IMR-90 (cell line): ENCODE results near the gene GNAO1. TPM values are rescaled to one million over a fixed set of nuclear protein-coding genes. Genes with fewer than 3 reads are reported as not detected.

ENCODE experiments used
- ATAC-seq: fragments of 200-7000 bp; cut with Tn5 transposase; 2 replicates; pipeline ENCODE4 v1.9.1; 2020; ENCODE audit warnings: low read depth, mild to moderate bottlenecking, moderate library complexity
- BruUV-seq: library from RNA; stranded (reverse); fragments of 400-500 nt; replicated peaks from 2 replicates; lab custom pipeline; 2021; lab: Mats Ljungman, UMichigan
- CTCF ChIA-PET: fragments of 300-600 bp; formaldehyde crosslinking; extraction: SDS; loops from one replicate; lab custom pipeline; 2021; ENCODE audit warnings: antibody characterized with exemption; lab: Yijun Ruan, JAX
- POLR2A ChIA-PET: fragments of 300-600 bp; sonication (Branson Sonifier 250); formaldehyde crosslinking; loops from one replicate; lab custom pipeline; 2022; ENCODE audit warnings: antibody characterized with exemption; ENCODE audit not compliant: unreplicated experiment; lab: Charles Lee
- DNase-seq: peaks from one replicate; pipeline ENCODE4 v3.0.0; 2013
- H2AFZ ChIP-seq: replicated peaks from 2 replicates; pipeline ENCODE3; 2013; ENCODE audit warnings: low read length, mild to moderate bottlenecking; ENCODE audit not compliant: poor library complexity
- H2AK5ac ChIP-seq: 2 replicates; pipeline ENCODE4 v1.6.1; 2013; ENCODE audit warnings: low read depth, low read length, inconsistent platforms
- H2AK9ac ChIP-seq: replicated peaks from 2 replicates; pipeline ENCODE3; 2013; ENCODE audit warnings: mild to moderate bottlenecking, low read depth, low read length, moderate library complexity; ENCODE audit not compliant: poor library complexity
- H2BK120ac ChIP-seq: 2 replicates; pipeline ENCODE4 v1.6.1; 2013; ENCODE audit warnings: low read depth, low read length, inconsistent platforms
- H2BK15ac ChIP-seq: 3 replicates; pipeline ENCODE4 v1.6.1; 2013; ENCODE audit warnings: low read depth, low read length, inconsistent platforms
- H2BK20ac ChIP-seq: 2 replicates; pipeline ENCODE4 v1.6.1; 2013; ENCODE audit warnings: low read depth, mild to moderate bottlenecking, inconsistent platforms, low read length, moderate library complexity
- H2BK5ac ChIP-seq: 2 replicates; pipeline ENCODE4 v1.6.1; 2013; ENCODE audit warnings: mild to moderate bottlenecking, low read depth, low read length, inconsistent platforms; ENCODE audit not compliant: poor library complexity, severe bottlenecking
- H3K14ac ChIP-seq: replicated peaks from 2 replicates; pipeline ENCODE4 v1.6.1; 2013; ENCODE audit warnings: low read depth, low read length, inconsistent platforms
- H3K18ac ChIP-seq: 2 replicates; pipeline ENCODE4 v1.6.1; 2013; ENCODE audit warnings: low read depth, low read length, control low read depth
- H3K23ac ChIP-seq: 2 replicates; pipeline ENCODE4 v1.6.1; 2013; ENCODE audit warnings: low read depth, low read length, inconsistent platforms
- H3K27ac ChIP-seq: 2 replicates; pipeline ENCODE4 v1.5.1; 2013; ENCODE audit warnings: mild to moderate bottlenecking, control low read depth, low read length; ENCODE audit not compliant: insufficient read depth
- H3K27me3 ChIP-seq: 2 replicates; pipeline ENCODE4 v1.6.1; 2013; ENCODE audit warnings: low read length; ENCODE audit not compliant: control insufficient read depth, insufficient read depth
- H3K36me3 ChIP-seq: 2 replicates; pipeline ENCODE4 v1.6.1; 2013; ENCODE audit warnings: low read length, mixed read lengths; ENCODE audit not compliant: control insufficient read depth, insufficient read depth
- H3K4ac ChIP-seq: 2 replicates; pipeline ENCODE4 v1.6.1; 2013; ENCODE audit warnings: low read depth, low read length, inconsistent platforms
- H3K4me1 ChIP-seq: 2 replicates; pipeline ENCODE4 v1.6.1; 2013; ENCODE audit warnings: low read length, mixed read lengths; ENCODE audit not compliant: control insufficient read depth, insufficient read depth
- H3K4me2 ChIP-seq: 2 replicates; pipeline ENCODE4 v1.6.1; 2013; ENCODE audit warnings: low read depth, mild to moderate bottlenecking, control low read depth, low read length, moderate library complexity
- H3K4me3 ChIP-seq: 2 replicates; pipeline ENCODE4 v1.5.1; 2013; ENCODE audit warnings: low read depth, mild to moderate bottlenecking, control low read depth, low read length, moderate library complexity; ENCODE audit not compliant: insufficient read depth
- H3K56ac ChIP-seq: 2 replicates; pipeline ENCODE4 v1.6.1; 2013; ENCODE audit warnings: low read length, inconsistent platforms; ENCODE audit not compliant: insufficient read depth; ENCODE audit errors: extremely low read depth
- H3K79me1 ChIP-seq, 2 experiments: 2 replicates each; pipeline ENCODE4 v1.6.1; 2013; ENCODE audit warnings: low read length in 2 of 2, inconsistent platforms in 1 of 2, low read depth in 1 of 2
- H3K9ac ChIP-seq: 2 replicates; pipeline ENCODE4 v1.6.1; 2013; ENCODE audit warnings: low read depth, low read length, control low read depth
- H3K9me1 ChIP-seq: 2 replicates; pipeline ENCODE4 v1.6.1; 2013; ENCODE audit warnings: low read length, inconsistent platforms; ENCODE audit not compliant: insufficient read depth
- H3K9me3 ChIP-seq: 2 replicates; pipeline ENCODE4 v1.6.1; 2013; ENCODE audit warnings: low read length; ENCODE audit not compliant: control insufficient read depth, insufficient read depth
- H4K20me1 ChIP-seq: 2 replicates; pipeline ENCODE4 v1.6.1; 2013; ENCODE audit warnings: low read length, inconsistent platforms; ENCODE audit not compliant: insufficient read depth
- H4K5ac ChIP-seq: 2 replicates; pipeline ENCODE4 v1.6.1; 2013; ENCODE audit warnings: mild to moderate bottlenecking, low read depth, low read length, control low read depth
- H4K8ac ChIP-seq, 2 experiments: 2 replicates each; pipeline ENCODE4 v1.6.1; 2013; ENCODE audit warnings: low read depth in 2 of 2, low read length in 2 of 2, control low read depth in 1 of 2, inconsistent platforms in 1 of 2
- H4K91ac ChIP-seq: 2 replicates; pipeline ENCODE4 v1.6.1; 2013; ENCODE audit warnings: low read depth, low read length, inconsistent platforms; ENCODE audit not compliant: insufficient read depth
- BHLHE40 ChIP-seq: fragments of 150-350 bp; IDR thresholded peaks from 2 replicates; pipeline ENCODE4 v1.6.1; 2016; ENCODE audit warnings: mild to moderate bottlenecking, low read depth, low read length
- CEBPB ChIP-seq: IDR thresholded peaks from 2 replicates; pipeline ENCODE4 v1.6.1; 2012; ENCODE audit warnings: low read depth, low read length, improper control_type of control experiment
- CHD1 ChIP-seq: IDR thresholded peaks from 2 replicates; pipeline ENCODE4 v1.6.1; 2012; ENCODE audit warnings: low read depth, low read length, improper control_type of control experiment
- CTCF ChIP-seq: conservative IDR thresholded peaks from 2 replicates; pipeline ENCODE4 v1.5.1; 2012; ENCODE audit warnings: mild to moderate bottlenecking, low read depth, low read length, improper control_type of control experiment
- ELK1 ChIP-seq: fragments of 150-350 bp; IDR thresholded peaks from 2 replicates; pipeline ENCODE4 v1.6.1; 2016; ENCODE audit warnings: low read depth, mild to moderate bottlenecking, low read length, moderate library complexity, borderline replicate concordance
- MAFK ChIP-seq: IDR thresholded peaks from 2 replicates; pipeline ENCODE4 v1.6.1; 2012; ENCODE audit warnings: low read depth, low read length, improper control_type of control experiment
- MAZ ChIP-seq: IDR thresholded peaks from 2 replicates; pipeline ENCODE4 v1.6.1; 2012; ENCODE audit warnings: low read depth, mild to moderate bottlenecking, low read length, improper control_type of control experiment, moderate library complexity, borderline replicate concordance
- MXI1 ChIP-seq: IDR thresholded peaks from 2 replicates; pipeline ENCODE4 v1.6.1; 2012; ENCODE audit warnings: low read depth, mild to moderate bottlenecking, low read length, moderate library complexity, borderline replicate concordance
- NFE2L2 ChIP-seq: fragments of 150-350 bp; IDR thresholded peaks from 2 replicates; pipeline ENCODE4 v1.6.1; 2016; ENCODE audit warnings: low read depth, mild to moderate bottlenecking, low read length
- POLR2A ChIP-seq: IDR thresholded peaks from 2 replicates; pipeline ENCODE4 v1.6.1; 2012; ENCODE audit warnings: mild to moderate bottlenecking, low read depth, low read length
- RAD21 ChIP-seq: IDR thresholded peaks from 2 replicates; pipeline ENCODE4 v1.6.1; 2012; ENCODE audit warnings: low read length, improper control_type of control experiment
- SMC3 ChIP-seq: fragments of 150-350 bp; IDR thresholded peaks from 2 replicates; pipeline ENCODE4 v1.6.1; 2016; ENCODE audit warnings: low read depth, mild to moderate bottlenecking, antibody characterized with exemption, low read length, moderate library complexity
- USF2 ChIP-seq: fragments of 150-350 bp; IDR thresholded peaks from 2 replicates; pipeline ENCODE4 v1.6.1; 2017; ENCODE audit warnings: mild to moderate bottlenecking, antibody characterized with exemption, low read length, low read depth
- WGBS, 2 experiments: methylation state at CpG; one replicate each; pipeline versions ENCODE4 v1.1.5 to v1.1.7; 2013; ENCODE audit warnings: missing lambda C conversion rate in 2 of 2; ENCODE audit not compliant: insufficient read length in 1 of 2; ENCODE audit errors: extremely low coverage in 2 of 2; 5-methylcytosine and 5-hydroxymethylcytosine counted together
- dilution Hi-C: fragments of 300-500 bp; cut with HindIII; formaldehyde crosslinking; loops from one replicate; pipeline ENCODE4 v1.14.3; 2018; ENCODE audit warnings: low sequenced_read_pairs; ENCODE audit not compliant: unreplicated experiment
- in situ Hi-C: fragments of 300-500 bp; cut with MboI; formaldehyde crosslinking; loops from 3 replicates; pipeline ENCODE4 v1.14.3; 2019; ENCODE audit warnings: low sequenced_read_pairs, inconsistent platforms, mixed read lengths
- intact Hi-C: fragments of 100-400 bp; cut with micrococcal nuclease; formaldehyde crosslinking; loops from 2 replicates; pipeline ENCODE4 v1.10.0; 2022
- polyA plus RNA-seq, 3 experiments: library from polyadenylated mRNA; depleted of rRNA; stranded (reverse); fragments of >200 nt; gene quantifications; 2 replicates each; pipeline ENCODE4 v1.2.3, GENCODE V29; 2012; ENCODE audit warnings: low replicate concordance in 1 of 3
- total RNA-seq: library from RNA; depleted of rRNA; stranded (reverse); fragments of >200 nt; gene quantifications from 2 replicates; pipeline ENCODE4 v1.2.3, GENCODE V29; 2012

Gene GNAO1
- total and polyA plus RNA-seq, 2 of the 4 experiments (the other 2 are of a cell fraction): under 0.01 to 0.07 TPM

- ChIA-PET CTCF (no interaction called here), POLR2A (no interaction called here)
- dilution Hi-C loops: no loop called here
- TF ChIP-seq CEBPB (no peak), POLR2A (no peak), MAZ (no peak), NFE2L2 (no peak), ELK1 (no peak), USF2 (no peak), SMC3 (no peak), RAD21 (no peak), CHD1 (no peak), MAFK (no peak), MXI1 (no peak), CTCF (no peak), BHLHE40 (no peak)
- no peak overlapping the region for H2AK9ac ChIP-seq
- H3K79me1 ChIP-seq: no peaks in the 10 kb centered on the region
- H4K8ac ChIP-seq: no peak overlapping the region
- H4K91ac ChIP-seq: no peak overlapping the region
- no peak overlapping the region for H2BK20ac ChIP-seq
- no peaks in the 10 kb centered on the region for H4K20me1 ChIP-seq
- no peak overlapping the region for H3K14ac ChIP-seq
- H2AK5ac ChIP-seq: no peak overlapping the region
- ATAC-seq (no peak), DNase-seq (no peak)
- no CpG with 5 or more reads among the region's 11 CpGs for WGBS, 2 experiments
- peaks cover 33% of the 10 kb centered on the region for H3K27me3 ChIP-seq
- in situ Hi-C loops: loop anchor here (25.0 kb wide), 2 partner anchors 600 to 850 kb away; no protein-coding TSS in a partner anchor
- no peak overlapping the region for H3K23ac ChIP-seq
- no peaks in the 10 kb centered on the region for H3K4me1 ChIP-seq
- BruUV-seq: no TSS peak
- no peak overlapping the region for H2BK15ac ChIP-seq
- no peak overlapping the region for H3K56ac ChIP-seq
- no peak overlapping the region for H2BK5ac ChIP-seq
- H3K4me2 ChIP-seq: no peak overlapping the region
- no peak overlapping the region for H3K18ac ChIP-seq
- H3K4ac ChIP-seq: no peak overlapping the region
- H3K4me3 ChIP-seq: no peak overlapping the region
- no peaks in the 10 kb centered on the region for H3K36me3 ChIP-seq
- H4K5ac ChIP-seq: no peak overlapping the region
- H3K27ac ChIP-seq: no peak overlapping the region
- no peaks in the 10 kb centered on the region for H3K9me3 ChIP-seq
- no peak overlapping the region for H2AFZ ChIP-seq
- intact Hi-C loops: no loop called here
- no peak overlapping the region for H3K9ac ChIP-seq
- no peaks in the 10 kb centered on the region for H3K9me1 ChIP-seq
- no peak overlapping the region for H2BK120ac ChIP-seq
Measured at GRCh38 chr16:56312028-56312300, 120.7 kb downstream of the GNAO1 start.
